ENCODE results near the gene AFF3.
"Not testable (repeated sequence)": the region's sequence is repeated elsewhere in the genome, so short reads cannot be mapped to it uniquely, and the experiment has no call there.

The AFF3 gene

DNA sequence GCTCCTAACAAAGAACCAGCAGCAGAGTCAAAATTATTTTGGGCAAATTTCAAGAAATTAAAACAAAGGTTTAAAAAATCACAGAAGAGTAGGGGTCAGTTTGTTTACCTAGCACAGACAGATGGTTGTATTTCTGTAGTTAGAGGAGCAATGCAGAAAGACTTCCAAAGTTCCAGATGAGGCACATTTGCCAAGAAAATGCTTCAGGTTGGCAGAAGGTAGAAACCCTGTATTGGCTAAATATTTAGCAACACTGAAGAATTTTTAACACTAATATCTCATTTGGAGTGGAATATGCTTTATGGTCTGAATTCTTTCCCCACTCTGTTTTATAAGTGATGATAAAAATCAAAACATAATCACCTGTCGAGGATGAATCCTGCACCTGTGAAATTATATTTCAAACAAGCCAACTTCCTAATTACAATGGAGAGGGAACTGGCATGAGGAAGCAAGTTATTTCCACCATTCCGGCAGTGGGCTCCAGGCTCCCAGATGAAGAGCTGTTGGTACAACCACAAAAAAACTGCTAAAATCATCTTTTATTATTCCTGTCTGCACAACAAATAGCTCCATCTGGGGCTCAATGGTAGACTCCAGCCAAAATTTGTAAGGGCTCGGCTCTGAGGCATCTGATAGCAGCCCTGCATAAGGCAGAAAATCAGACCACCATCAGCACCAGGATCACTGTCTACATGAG lies 366.0 kb downstream of the AFF3 start:
- no peak for DNase-seq

DNA sequence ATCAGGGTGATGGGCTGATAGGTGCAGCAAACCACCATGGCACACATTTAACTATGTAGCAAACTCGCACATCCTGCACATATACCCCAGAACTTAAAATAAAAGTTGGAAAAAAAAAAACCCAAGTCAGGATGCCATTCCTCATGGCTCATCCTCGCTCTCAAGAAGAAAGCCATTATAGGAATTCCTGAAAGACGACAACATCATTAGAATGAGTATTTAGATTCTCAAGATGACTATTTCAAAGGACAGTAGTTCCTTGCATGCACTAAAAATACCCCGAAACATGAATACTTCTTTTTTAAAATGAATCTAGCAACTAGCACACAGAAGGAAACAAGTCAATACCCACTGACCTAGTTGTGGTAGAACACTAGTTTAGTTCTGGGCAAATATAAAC lies 366.8 kb downstream of the AFF3 start:
- no peak for DNase-seq

DNA sequence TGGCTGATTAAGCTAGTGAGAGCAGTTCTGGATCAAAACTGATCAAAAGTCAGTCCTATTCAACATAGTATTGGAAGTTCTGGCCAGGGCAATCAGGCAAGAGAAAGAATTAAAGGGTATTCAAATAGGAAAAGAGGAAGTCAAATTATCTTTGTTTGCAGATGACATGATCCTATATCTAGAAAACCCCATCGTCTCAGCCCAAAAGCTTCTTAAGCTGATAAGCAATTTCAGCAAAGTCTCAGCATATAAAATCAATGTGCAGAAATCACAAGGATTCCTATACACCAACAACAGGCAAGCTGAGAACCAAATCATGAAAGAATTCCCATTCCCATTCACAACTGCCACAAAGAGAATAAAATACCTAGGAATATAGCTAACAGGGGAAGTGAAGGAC lies 368.7 kb downstream of the AFF3 start:
- DNase-seq = not testable (repeated sequence)

DNA sequence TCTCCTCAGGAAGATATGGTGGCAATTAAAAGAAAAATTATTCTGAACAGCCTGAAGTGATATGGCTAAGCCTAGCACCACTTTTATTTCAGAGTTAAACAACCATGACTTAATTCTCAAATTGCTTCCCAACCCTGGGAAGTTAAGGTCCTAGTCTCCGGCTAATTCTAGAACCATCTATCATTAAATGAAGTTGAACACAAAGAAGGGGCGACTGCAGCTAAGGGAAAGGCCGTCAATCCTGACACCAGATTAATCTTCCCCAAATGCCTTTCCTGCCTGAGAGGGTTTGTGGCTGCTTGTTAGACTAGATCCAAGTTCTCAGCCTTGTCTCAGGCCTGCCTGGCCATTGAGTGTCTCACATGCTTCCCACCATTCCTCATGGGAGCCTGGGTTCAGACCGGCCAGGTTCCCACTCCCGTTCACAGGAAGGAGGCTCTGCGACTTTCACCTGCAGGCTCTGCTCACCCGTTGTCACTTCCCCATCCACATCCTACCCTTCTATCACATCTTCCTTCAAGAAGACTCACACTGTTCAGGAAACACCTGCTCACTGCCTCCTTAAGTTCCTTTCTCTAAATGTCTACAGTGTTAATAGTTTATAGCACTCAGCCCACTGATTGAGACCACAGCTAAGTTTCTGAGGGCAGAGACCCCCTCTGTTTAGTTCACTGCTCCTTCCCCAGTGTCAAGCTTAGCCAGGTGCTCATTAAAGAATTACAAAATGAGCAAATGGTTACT lies 369.6 kb downstream of the AFF3 start:
- no peak for DNase-seq

DNA sequence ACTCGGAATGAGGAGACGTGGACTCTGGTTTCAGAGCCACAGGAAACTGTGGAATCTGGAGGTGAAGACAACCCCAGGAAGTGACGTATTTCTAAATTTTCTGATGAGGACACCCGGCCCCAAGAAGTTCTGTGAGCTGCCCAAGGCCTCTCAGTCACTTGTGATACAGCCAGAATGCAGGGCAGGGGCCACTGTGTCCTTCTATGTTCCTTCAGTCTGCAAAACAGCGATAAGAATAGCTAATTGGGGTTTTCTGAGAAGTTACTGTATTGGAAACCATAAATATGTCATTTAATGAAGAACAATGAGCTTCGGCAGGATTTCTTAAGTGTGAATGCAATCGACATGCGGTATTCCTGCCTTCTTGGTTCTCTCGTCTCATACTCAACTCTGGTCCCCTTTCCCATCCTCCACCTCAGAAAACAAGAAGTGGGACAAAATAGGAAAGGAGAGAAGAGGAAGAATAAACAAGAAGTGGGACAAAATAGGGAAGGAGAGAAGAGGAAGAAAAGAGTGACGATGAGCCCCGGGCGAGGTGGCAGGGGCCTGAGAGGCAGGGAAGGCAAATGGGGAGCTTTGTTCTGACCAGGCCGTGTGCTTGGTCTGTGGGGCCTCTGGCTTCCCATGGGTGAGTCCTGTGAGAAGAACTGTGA lies 370.6 kb downstream of the AFF3 start:
- DNase-seq = no peak

DNA sequence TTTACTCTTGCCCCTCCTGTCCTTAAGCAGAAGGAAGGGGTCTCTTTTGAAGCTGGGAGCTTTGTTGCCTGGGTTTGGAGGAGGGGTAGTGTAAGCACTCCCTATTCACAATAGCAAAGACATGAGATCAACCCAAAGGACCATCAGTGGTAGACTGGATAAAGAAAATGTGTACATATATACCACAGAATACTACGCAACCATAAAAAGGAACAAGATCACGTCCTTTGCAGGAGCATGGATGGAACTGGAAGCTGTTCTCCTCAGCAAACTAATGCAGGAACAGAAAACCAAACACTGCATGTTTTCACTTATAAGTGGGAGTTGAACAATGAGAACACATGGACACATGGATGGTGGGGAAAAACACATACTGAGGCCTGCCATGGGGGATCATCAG lies 371.5 kb downstream of the AFF3 start:
- no peak for DNase-seq

DNA sequence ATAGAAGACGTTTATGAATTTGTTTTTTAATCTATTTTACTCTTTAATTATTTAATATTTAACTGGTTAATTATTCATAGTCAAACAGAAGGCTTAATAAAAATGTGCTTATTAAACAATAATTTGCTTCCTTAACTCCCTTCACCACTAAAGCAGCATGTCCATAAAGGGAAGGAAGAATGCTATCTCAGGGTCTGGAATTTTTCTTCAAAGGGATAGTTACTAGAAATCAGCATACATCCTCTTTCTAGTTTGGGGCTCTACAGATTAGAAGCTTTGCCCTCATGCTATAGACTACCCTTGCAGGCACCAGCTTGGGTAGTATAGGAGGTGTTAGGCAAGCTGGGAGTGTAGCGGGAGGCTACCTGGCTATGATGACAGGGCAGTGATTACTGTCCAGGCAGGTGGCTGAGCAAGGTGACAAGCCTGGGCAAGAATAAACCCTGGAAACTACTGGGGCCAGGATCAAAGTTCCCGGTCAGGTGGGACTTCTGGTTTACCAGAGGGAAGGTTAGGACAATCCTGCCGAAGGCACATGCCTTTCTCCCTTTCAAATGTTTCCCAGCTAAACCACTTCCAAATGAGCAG lies 376.6 kb downstream of the AFF3 start:
- no peak for DNase-seq

DNA sequence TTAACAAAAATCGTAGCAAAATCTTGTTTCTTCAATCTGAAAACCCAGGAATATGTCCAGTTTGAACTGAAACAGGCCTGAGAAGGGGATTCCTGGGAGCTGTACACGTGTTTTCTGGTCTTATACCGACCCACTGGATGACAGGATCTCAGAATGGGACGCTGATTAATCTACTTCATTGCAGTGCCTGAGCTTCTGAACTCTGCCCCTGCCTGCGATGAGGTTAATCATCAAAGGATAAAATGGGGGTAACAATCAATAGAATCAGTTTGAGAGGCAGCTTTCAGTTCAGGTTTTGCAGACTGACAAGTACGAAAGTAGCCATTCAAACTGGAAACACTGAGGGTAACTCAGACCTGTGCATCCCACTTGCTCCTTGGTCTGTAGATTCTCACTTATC lies 378.6 kb downstream of the AFF3 start:
- no peak for DNase-seq

DNA sequence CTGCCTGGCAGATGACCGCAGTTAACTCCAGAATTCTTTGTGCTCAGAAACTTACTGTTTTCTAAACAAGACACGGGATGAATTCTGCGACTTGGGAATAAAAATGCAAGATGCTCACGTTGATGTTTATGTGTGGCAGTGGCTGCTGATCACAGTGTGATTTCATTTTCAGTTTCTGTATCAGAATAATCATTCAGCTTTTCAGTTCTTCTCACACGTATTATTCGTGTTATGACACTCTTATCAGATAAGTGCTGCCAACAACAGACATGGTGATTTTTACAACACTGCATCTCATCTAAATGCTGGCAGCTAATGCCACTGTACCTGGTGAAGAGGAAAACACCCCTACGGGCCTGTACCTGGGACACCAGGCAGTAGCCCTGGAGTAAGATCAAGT lies 379.7 kb downstream of the AFF3 start:
- DNase-seq = no peak

DNA sequence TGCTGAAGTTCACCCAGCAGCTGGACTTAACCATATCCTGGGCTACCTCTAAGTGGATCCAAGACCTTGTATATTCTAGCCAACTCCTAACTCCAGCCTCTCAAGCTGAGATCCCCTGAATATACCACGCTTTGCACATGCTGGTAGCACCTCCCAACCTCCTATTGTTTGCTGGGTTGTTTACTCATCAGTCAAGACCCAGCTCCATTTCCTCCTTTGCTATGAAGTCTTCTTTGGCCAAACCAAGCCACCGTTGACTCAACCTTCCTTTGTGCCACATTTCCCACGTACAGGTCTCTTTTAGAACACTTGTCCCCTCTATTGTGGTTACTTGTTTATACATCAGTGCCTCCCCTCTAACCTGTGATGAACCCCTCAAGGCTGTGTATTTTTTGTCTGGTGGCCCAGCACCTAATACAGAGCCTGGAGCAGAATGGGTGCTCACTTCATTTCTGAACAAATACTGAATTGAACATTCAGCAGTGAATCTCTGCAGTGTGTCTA lies 384.7 kb downstream of the AFF3 start:
- DNase-seq = no peak

DNA sequence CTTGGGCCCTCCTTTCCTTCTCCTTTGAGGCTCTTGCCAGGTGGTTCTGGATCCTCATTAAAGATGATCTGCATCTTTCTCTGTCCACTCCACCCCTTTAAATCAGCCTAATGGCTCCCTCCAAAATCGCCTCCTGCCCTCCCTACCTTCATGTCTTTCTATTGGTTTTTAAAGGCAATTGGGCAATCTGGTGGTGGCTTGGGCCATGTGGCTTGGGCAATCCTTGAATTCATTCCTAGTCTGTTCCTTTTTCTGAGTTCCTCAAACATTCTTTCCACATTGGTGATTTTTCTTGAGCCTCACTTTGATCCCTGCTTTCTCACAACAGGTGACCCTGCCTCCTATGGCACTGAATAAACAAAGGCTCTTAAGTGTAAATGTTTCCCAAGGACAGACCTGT lies 386.3 kb downstream of the AFF3 start:
- no peak for DNase-seq

DNA sequence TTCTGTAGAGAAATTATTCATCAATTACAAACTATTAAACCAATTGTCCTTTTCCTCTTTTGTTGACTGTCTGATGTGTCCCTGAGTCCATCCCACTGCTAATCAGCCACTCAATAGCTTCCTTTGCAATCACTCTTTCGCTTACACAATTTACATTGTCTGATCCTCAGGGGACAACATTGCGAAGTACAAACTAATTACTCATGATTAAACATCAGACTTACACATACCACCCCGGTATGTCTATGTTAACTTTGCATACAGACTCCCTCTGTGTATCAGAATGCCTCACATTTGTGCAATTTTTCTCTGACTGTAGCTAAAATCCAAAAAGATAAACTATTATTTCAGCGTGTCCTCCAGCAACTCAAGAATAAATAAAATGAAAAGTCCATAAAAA lies 388.2 kb downstream of the AFF3 start:
- no peak for DNase-seq

DNA sequence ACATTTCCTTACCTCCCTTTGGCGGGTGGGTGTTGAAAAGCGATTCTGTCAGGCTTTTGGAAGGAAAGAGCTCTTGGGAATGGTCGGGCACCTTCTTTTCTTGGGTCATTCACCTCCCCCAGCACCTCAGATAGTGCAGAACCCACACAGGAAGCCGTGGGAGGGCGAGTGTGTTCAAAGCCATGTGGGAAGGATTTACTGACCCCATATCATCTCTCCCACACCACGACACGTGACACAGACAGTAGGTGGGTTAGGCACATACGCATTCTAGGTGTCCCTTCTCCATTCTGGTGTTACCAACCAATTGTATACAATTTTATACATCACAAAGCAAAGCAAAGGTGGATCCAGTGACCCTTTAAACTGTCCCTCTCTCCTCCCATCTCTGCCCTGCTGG lies 388.9 kb downstream of the AFF3 start:
- DNase-seq = no peak

DNA sequence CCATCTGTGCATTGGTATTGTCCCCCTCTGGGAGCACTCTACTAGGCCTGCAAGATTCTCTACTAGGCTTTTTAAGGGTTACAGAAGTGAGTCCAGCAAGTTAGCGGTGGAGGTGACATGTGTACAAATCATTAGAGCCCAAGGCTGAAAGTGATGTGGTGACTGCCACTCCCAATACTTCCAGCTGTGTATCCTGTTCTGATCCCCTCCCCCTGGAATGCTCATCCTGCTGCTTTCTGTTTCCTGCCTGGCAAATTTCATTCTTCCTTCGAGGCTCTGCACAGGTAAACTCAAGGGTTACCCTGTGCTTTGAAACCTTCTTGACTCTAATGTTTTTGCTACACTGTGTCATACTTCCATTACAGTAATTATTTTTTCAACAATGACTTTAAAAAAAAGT lies 394.0 kb downstream of the AFF3 start:
- no peak for DNase-seq

DNA sequence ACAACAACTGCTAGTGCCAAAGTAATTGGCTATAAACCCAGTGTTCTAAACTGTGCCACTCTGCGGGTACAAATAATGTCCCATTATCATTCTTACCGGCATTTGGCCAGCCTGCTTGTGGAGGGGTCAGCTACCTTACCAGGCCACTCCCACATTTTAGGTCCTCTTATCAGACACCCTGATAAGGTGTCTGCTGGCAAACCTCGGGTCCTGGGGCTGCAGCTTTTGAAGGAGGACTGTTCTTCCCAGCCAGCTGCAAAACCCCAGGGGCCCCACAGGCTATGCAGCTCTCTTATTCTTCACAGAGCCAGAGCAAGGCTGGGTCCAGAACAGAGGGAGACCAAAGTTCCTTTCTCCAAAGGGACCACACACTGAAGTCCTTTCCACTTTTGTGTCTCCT lies 394.5 kb downstream of the AFF3 start:
- DNase-seq = no peak

DNA sequence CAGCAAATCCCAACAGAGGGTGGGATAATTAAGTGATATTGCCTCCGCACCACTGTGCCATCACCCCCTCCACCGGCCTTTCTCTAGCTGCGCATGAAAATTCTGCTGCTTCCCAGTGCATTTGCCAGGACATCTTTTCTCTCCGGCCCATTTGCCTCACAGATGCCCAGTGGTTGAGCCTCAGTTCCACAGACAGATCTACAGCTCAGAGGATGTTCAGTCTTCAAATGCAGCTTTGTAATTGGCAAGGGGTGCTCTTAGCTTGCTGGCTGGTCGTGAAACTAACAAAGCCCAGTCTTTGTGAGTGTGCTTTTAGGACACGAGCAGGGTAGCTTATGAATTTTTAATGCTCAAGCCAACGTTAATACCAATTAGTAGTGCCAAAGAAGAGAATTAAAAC lies 399.2 kb downstream of the AFF3 start:
- no peak for DNase-seq

DNA sequence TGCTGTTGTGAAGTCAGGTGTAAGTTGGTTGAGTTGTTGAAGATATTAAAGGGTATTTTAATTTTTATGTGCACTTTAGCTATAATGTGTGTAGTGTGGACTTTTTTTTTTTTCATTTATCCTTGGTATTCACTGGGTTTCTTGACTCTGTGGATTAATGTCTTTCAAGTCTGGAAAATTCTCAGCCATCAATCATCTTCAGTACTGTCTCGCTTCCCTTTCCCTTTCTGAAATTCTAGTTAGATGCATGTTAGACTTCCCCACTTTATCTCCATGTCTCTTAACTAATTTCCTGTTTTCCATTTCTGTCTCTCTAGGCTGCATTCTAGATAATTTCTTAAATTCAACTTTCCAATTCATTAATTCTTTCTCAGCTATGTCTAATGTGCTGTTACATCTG lies 404.9 kb downstream of the AFF3 start:
- DNase-seq = no peak

DNA sequence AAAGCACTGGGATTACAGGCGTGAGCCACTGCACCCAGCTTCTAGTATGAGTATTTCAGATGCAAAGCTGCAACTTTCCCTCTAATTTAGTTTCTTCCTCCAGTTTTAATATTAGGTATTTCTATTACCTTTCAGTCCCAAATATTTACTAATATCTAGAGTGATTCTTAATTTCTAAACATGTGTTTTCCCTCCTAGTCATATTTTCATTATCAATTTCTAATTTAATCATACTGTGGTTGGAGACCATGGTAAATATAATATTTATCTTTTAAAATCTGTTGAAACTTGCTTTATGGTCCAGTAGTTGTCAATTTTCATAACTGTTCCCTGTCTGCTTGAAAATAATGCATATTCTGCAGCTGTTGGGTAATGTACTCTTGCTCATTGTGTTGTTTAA lies 406.6 kb downstream of the AFF3 start:
- no peak for DNase-seq

DNA sequence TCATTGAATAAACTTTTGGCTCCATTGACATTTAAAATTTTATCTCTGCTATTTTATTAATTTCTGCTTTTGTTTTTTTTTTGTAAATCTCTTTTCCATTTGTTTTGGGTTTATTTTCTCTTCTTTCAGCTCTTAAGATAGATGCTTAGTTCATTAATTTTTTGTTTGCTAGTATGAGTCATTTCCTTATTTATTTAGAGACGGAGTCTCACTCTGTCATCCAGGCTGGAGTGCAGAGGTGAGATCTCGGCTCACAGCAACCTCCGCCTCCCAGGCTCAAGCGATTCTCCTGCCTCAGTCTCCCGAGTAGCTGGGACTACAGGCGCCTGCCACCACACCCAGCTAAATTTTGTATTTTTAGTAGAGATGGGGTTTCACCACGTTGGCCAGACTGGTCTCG lies 407.1 kb downstream of the AFF3 start:
- not testable (repeated sequence) for DNase-seq

DNA sequence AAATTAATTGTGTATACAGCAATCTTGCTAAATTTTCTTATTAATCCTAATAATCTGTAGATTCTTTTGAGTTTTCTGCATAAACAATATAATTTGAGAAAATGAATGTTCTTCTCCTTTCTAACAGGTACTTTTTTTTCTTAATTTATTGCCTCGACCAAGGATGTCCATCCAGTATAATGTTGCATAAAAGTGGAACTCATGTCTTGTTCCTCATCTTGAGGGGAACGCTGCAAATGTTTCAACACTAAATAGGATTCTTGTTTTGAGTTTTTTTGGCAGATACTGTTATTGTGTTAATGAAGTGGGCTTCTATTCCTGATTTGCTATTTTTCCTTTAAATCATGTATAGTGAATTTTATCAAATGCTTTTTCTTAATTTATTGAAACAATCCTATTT lies 408.2 kb downstream of the AFF3 start:
- DNase-seq = no peak

DNA sequence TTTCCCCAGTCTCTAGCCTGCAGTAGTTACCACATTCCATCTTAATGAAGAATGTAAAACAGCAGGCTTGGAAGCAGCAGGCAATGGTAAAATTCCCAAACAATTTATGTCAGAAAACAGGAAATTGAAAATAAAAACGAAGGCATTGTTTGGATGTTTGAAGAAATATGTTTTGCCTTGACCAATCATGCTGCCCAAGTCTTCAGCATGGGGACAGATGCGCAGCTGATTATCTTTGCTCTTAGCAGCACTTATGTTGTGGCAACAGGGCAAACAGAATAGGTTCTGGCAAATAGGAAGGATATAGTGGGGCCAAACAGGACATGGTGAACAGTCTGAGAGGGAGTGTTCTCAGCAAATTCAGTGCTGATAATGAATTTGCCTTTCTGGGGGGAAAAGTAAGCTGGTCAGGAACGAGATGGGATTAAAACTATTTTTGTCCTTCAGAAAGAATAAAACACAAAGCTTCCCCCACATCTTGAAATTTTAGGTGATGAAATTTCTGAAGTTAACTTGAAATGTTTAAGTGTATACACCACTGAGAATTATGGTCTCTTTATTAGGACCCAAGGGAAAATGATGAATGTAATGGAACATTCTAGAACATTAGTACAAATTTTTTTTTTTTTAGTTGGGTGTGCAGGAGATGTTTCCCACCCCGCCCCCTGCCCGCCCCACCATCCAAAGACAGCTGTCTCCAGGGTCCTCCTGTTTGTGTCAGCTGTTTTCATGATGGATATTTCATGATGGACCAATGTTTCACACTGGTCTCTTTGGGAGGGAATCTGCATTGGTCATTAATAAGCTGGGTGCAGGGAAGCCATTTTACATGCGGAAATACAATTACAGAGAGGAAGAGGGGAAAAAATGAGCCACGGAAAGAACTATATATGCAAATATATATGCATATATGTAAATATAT lies 413.0 kb downstream of the AFF3 start:
- DNase-seq = no peak

DNA sequence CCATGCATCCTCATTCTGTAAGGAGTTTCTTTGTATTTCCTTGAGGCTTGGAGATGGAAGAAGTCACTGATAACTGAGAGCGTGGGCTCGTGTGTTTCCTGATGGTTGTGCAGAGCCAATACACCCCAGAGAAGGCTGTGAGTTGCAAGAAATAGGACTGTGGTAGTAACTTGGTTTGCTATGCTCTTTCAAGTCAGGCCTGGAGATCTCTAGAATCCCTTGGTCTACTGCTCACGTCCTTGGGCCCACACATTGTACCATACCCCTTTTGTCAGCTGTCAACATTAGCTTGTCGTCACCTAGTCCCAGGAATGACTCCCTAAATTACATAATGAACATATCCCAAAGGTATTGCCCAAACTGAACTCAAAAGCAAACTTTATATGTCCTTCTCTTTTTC lies 414.2 kb downstream of the AFF3 start:
- DNase-seq = no peak

DNA sequence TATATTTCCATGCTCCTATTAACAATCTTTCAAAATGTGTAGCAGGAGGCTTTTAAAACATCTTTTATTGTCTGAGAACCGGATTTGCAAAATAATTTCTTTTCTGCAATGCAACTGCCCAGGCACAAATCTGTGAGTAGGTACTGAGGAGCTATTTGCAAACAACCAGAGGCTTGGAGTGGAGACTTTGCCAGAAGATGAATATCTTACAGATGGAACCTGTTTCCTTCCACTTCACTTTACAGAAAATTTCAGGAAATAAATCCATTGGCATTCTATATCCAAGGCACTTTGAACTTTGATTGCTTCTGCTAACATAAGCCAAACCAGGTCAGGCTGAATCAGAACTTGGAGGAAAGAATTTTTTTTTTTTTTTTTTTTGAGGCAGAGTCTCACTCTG lies 415.2 kb downstream of the AFF3 start:
- no peak for DNase-seq
